ENCODE results near the gene LST1.
A peak's percentile ranks its signal among the peaks of the same experiment; 100 is the strongest.

The LST1 gene

DNA sequence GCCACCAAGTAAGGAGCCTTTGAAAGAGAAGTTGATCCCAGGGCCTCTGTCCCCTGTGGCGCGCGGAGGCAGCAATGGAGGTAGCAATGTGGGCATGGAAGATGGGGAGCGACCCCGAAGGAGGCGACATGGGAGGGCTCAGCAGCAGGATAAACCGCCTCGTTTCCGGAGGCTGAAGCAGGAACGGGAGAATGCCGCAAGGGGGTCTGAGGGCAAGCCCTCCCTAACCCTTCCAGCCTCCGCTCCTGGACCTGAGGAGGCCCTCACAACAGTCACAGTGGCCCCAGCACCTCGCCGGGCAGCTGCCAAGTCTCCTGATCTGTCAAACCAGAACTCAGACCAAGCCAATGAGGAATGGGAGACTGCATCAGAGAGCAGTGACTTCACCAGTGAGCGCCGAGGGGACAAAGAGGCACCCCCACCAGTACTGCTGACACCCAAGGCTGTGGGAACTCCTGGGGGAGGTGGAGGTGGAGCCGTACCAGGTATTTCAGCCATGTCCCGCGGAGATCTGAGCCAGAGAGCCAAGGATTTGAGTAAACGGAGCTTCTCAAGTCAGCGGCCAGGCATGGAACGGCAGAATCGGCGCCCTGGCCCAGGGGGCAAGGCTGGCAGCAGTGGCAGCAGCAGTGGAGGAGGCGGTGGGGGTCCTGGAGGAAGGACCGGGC lies 46.3 kb downstream of the LST1 start:
- H3K4me1 Mint-ChIP-seq (ENCODE audit: low read depth), result peaks cover 2% of the 10 kb centered on the region
- H3K36me3 Mint-ChIP-seq (ENCODE audit: low read depth), result peaks cover 88% of the 10 kb centered on the region
- no peak overlapping the region for H3K27ac Mint-ChIP-seq
- no peaks in the 10 kb centered on the region for H3K27me3 Mint-ChIP-seq
- H3K9me3 Mint-ChIP-seq, result no peaks in the 10 kb centered on the region
- H3K4me3 Mint-ChIP-seq, result no peak overlapping the region

DNA sequence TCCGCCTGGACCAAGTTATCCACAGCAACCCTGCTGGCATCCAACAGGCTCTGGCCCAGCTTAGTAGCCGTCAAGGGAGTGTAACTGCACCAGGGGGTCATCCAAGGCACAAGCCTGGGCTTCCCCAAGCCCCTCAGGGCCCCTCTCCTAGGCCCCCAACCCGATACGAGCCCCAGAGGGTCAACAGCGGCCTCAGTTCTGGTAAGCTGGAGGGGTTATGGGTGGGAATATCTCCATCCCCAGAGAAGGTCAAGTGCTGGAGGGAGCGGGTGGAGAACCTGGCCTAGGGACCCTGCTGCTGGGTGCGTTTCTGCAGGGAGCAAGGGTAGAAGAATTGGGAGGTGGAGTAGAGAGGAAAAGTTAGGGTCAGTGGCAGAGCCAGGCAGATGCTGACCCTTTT lies 47.4 kb downstream of the LST1 start:
- peaks cover 87% of the 10 kb centered on the region for H3K36me3 Mint-ChIP-seq (ENCODE audit: low read depth)
- H3K27me3 Mint-ChIP-seq, result no peaks in the 10 kb centered on the region
- no peaks in the 10 kb centered on the region for H3K4me1 Mint-ChIP-seq (ENCODE audit: low read depth)
- no peak overlapping the region for H3K4me3 Mint-ChIP-seq
- H3K27ac Mint-ChIP-seq, result peak overlapping the region; percentile 26
- no peaks in the 10 kb centered on the region for H3K9me3 Mint-ChIP-seq

DNA sequence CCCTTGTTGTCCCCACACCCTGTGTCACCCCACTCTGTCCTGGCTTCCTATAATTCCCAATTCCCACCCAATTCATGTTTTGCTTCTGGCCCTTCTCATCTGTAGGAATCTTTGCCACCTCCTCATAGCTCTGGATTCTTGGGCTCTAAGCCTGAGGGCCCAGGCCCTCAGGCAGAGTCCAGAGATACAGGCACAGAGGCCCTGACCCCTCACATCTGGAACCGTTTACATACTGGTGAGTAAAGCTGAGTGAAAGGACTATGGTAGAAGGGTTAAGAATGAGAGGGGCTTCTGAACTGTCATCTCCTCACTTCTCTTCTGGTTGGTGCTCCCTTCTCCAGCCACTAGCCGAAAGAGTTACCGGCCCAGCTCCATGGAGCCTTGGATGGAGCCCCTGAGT lies 48.1 kb downstream of the LST1 start:
- H3K27me3 Mint-ChIP-seq, result no peaks in the 10 kb centered on the region
- peaks cover 86% of the 10 kb centered on the region for H3K36me3 Mint-ChIP-seq (ENCODE audit: low read depth)
- no peak overlapping the region for H3K4me3 Mint-ChIP-seq
- H3K9me3 Mint-ChIP-seq, result no peaks in the 10 kb centered on the region
- H3K27ac Mint-ChIP-seq, result peak overlapping the region; percentile 72
- peaks cover 4% of the 10 kb centered on the region for H3K4me1 Mint-ChIP-seq (ENCODE audit: low read depth)

DNA sequence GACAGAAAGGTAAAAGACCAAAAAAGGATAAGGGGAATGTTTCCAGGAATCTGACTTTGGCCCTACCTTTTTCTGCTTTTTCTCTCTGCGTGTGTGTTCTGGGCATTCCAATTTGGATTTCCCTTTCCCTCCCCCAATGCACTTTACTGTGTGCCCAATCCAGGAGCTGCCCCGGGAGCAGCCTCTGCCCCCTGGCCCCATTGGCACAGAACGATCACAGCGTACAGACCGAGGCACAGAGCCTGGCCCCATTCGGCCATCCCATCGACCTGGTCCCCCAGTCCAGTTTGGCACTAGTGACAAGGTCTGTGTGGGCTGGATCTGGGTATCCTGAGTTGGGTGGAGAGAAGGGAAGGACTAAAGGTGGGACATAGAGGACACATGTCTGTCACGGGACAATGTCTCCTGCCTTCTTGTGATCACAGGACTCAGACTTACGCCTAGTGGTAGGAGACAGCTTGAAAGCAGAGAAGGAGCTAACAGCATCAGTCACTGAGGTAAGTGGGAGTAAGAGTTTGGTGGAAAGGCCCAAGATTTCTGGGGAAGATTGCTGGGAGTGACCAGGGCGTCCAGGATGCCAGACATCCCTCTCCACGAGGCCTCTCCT lies 49.0 kb downstream of the LST1 start:
- H3K9me3 Mint-ChIP-seq, result no peaks in the 10 kb centered on the region
- no peaks in the 10 kb centered on the region for H3K27me3 Mint-ChIP-seq
- H3K4me1 Mint-ChIP-seq (ENCODE audit: low read depth), result peaks cover 11% of the 10 kb centered on the region
- H3K36me3 Mint-ChIP-seq (ENCODE audit: low read depth), result peaks cover 83% of the 10 kb centered on the region
- H3K4me3 Mint-ChIP-seq, result no peak overlapping the region
- no peak overlapping the region for H3K27ac Mint-ChIP-seq

DNA sequence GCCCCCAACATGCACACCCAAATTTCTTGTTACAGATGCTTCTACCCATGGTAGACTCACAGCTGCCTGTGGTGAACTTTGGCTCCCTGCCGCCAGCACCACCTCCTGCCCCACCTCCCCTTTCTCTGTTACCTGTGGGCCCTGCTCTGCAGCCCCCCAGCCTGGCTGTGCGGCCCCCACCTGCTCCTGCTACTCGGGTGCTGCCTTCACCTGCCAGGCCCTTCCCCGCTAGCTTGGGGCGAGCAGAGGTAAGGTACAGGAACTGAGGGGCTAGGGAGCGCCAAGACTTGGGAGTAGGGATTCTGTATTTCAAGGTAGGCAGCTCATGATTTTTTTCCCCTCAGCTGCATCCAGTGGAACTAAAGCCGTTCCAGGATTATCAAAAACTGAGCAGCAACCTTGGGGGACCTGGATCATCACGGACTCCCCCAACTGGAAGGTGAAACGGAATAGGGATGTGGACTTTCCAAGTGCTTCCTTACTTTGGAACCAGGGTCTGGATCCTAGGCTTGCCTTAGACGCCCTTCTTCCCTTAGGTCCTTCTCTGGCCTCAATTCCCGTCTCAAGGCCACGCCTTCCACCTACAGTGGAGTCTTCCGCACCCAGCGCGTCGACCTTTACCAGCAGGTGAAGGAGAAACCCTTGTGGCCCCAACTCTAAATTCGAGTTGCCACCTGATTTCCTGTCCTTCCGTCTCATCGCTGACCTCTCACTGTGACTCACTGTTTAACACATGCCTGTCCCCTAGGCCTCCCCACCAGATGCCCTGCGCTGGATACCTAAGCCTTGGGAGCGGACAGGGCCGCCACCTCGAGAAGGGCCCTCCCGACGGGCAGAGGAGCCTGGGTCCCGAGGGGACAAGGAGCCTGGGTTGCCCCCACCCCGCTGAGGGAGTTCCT lies 50.9 kb downstream of the LST1 start:
- Mint-ChIP-seq H3K27me3 (no peaks in the 10 kb centered on the region), H3K27ac (no peak overlapping the region), H3K4me1 (ENCODE audit: low read depth) (peaks cover 11% of the 10 kb centered on the region), H3K9me3 (no peaks in the 10 kb centered on the region), H3K4me3 (no peak overlapping the region), H3K36me3 (ENCODE audit: low read depth) (peaks cover 78% of the 10 kb centered on the region)

Data from stimulated activated naive CD8-positive, alpha-beta T cell treated with anti-CD3 and anti-CD28 coated beads, Interleukin-15, Interleukin-2, amounts not matched to agents 100 ng/mL and 50 ng/mL, for 24 hours (primary cell).